ENCODE results near the gene OR10H1.
"Not testable (repeated sequence)": the region's sequence is repeated elsewhere in the genome, so short reads cannot be mapped to it uniquely, and the experiment has no call there.

OR10H1 gene

DNA sequence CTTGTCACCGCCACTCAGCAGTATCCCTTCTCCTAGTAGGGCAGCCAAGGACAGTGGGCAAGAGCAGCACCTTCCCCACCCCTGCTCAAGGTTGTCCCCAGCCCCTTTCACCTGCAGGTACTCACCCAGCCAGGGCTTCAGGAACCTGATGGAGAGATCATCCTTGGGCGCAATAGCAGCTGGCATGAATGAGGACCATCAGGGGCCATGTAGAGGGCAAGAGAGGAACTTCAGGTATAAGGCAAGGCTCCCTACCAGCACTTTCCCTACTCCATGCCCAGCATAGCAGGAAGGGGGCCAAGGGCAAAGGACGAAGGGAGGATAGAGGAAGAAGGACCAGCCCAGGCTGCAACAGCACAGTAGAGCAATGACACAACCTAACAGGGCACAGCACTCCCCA is 41.3 kb downstream of the OR10H1 start:
- not testable (repeated sequence) for DNase-seq (ENCODE audit: low spot score)

GRCh38 chr19:15769586-15769985 is 45.9 kb downstream of the OR10H1 start:
- no peak for DNase-seq (ENCODE audit: low spot score)

GRCh38 chr19:15759962-15760565 is 55.4 kb downstream of the OR10H1 start:
- no peak for DNase-seq (ENCODE audit: low spot score)

DNA sequence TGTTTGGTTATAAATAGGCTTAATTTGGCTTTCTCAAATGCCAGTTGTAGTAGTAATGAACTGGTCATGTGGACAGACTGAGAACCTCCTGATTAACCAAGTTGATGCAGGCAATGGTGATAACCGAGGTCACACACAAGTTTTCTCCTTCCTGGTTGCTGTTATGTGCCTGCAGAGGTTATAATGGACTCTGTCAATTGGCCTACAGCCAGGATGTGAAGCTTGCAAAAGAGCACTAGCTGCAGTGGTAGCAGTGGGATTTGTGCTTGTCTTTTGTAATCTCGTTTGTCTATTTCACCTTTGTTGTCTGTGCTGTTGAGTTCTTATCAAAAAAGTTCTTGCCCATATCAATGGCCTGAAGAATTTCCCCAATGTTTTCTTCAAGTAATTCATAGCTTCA is 57.1 kb downstream of the OR10H1 start:
- DNase-seq (ENCODE audit: low spot score): no peak
